22Rv1 (cell line): ENCODE data around the gene TRIO.
"Not testable (repeated sequence)": the region's sequence is repeated elsewhere in the genome, so short reads cannot be mapped to it uniquely, and the experiment has no call there.

Source experiments
- H3K27ac ChIP-seq: fragments of 450-650 bp; 2 replicates; pipeline ENCODE4 v1.5.1; 2017
- CTCF ChIP-seq: fragments of 450-650 bp; IDR thresholded peaks from 2 replicates; pipeline ENCODE4 v1.5.1; 2017; ENCODE audit warnings: mild to moderate bottlenecking
- ZFX ChIP-seq: fragments of 450-650 bp; IDR thresholded peaks from 2 replicates; pipeline ENCODE4 v1.6.1; 2017; ENCODE audit warnings: antibody characterized with exemption, borderline replicate concordance

Gene TRIO

DNA sequence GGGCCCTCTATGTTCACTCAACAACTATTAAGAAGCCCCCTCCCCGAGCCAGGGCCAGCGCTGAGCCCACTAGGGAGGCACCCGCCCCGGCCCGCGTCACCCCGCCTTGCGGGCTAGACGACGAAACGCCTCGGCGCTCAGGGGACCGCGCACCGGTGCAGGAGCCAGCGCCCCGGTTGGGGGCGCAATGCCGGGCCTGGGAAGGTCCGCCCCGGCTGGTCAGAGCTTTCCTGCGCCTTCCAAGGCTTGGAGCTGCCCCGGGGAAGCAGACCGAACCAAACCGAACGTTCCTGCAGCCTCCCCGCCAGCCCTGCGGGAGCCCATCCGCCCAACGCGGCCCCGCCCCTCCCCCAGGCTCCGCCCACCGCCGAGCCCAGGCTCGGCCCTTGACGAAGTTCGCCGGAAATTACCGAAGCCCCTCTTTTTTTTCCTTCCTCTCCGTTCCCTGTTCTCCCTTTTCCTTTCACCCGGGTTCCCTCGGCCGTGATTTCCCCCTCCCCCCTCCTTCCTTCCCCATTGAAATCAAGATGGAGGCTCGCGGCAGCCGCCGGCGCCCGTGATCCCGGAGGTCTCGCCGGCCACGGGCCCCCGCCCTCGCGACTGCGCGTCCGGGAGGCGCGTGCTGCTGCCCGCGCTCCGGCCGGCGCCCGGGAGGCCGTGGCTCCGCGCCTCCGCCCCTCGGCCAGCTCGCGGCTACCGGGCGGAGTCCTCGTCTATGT is at the start of gene TRIO:
TSS of gene TRIO (plus strand) at position 516 of the 719 bp plus-strand sequence. CDS start 384 bp downstream, outside the sequence.
- TF ChIP-seq CTCF (peak; percentile 51), ZFX (no peak)
- peak within 1 kb of the TSS; percentile 84 for H3K27ac ChIP-seq

GRCh38 chr5:14097380-14097779 is 45.8 kb upstream of the TRIO start:
- not testable (repeated sequence) for H3K27ac ChIP-seq

DNA sequence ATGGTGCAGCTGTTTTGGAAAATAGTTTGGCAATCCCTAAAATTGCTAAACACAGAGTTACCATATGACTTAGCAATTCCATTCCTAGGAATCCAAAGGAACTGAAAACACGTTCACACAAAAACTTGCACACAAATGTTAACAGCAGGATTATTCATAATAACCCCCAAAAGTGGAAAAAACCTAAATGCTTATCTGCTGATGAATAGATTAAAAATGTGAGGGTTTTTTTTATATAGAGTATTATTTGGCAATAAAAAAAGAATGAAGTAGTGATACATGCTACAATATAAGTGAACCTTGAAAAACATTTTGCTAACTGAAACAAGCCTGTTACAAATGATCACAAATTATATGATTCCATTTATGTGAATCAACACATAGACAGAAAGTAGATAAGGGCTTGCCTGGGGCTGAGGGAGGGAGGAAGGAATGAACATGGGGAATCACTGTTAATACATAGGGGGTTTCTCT is 45.1 kb upstream of the TRIO start:
- no peak overlapping the region for H3K27ac ChIP-seq
- TF ChIP-seq CTCF: no peak
- no peak for TF ChIP-seq ZFX

DNA sequence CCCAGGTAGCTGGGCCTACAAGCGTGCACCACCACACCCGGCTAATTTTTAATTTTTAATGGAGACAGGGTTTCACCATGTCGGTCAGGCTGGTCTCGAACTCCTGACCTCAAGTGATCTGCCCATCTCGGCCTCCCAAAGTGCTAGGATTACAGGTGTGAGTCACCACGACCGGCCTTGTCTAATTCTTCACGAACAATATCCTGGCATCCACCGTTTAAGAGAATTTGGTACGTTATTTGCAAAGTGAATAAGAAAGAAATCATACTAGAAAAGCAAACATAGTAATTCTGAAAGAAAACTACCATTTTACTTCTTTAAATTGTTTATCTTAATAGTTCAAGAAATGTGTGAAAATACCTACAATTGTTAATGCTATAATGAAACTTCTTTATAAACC is 42.9 kb upstream of the TRIO start:
- TF ChIP-seq CTCF: no peak
- no peak for TF ChIP-seq ZFX
- no peak overlapping the region for H3K27ac ChIP-seq

GRCh38 chr5:14101922-14102321 is 41.2 kb upstream of the TRIO start:
- H3K27ac ChIP-seq: no peak overlapping the region
- TF ChIP-seq CTCF (no peak), ZFX (no peak)

GRCh38 chr5:14102666-14103065 is 40.5 kb upstream of the TRIO start:
- H3K27ac ChIP-seq: no peak overlapping the region
- no peak for TF ChIP-seq ZFX

GRCh38 chr5:14105718-14106410 is 37.3 kb upstream of the TRIO start:
- TF ChIP-seq ZFX (no peak), CTCF (no peak)
- H3K27ac ChIP-seq: no peak overlapping the region

- H3K27ac ChIP-seq: no peak overlapping the region
- no peak for TF ChIP-seq ZFX
- no peak for TF ChIP-seq CTCF
Measured at GRCh38 chr5:14107536-14107935, 35.6 kb upstream of the TRIO start.
